A673 (cell line): ENCODE data around the gene PRR23E. TPM values are rescaled to one million over a fixed set of nuclear protein-coding genes. Genes with fewer than 3 reads are reported as not detected.

Experiments
- BruUV-seq: library from RNA; stranded (reverse); fragments of 400-500 nt; replicated peaks from 2 replicates; lab custom pipeline; 2021; lab: Mats Ljungman, UMichigan
- CTCF ChIA-PET: fragments of 300-600 bp; sonication (Branson Sonifier 250); formaldehyde crosslinking; loops from one replicate; lab custom pipeline; 2022; ENCODE audit warnings: antibody characterized with exemption; lab: Charles Lee
- POLR2A ChIA-PET: fragments of 300-600 bp; sonication (Branson Sonifier 250); formaldehyde crosslinking; loops from one replicate; lab custom pipeline; 2022; ENCODE audit warnings: antibody characterized with exemption; ENCODE audit not compliant: low non-redundant PET; lab: Charles Lee
- DNase-seq: peaks from one replicate; pipeline ENCODE4 v3.0.0-alpha.2; 2015; ENCODE audit warnings: low spot score
- H3K27ac ChIP-seq: fragments of 200-600 bp; sonication (generic); 2 replicates; pipeline ENCODE4 v1.5.1; 2016; ENCODE audit warnings: mixed run types, low read depth, mild to moderate bottlenecking, mixed read lengths, antibody characterized with exemption, low read length; ENCODE audit not compliant: poor library complexity, severe bottlenecking
- H3K27me3 ChIP-seq: fragments of 200-600 bp; sonication (generic); replicated peaks from 2 replicates; pipeline ENCODE4 v1.6.1; 2017; ENCODE audit warnings: mixed run types, low read depth, mild to moderate bottlenecking, mixed read lengths, antibody characterized with exemption, low read length; ENCODE audit not compliant: insufficient read depth, poor library complexity
- H3K36me3 ChIP-seq: fragments of 200-600 bp; sonication (generic); 2 replicates; pipeline ENCODE4 v1.6.1; 2016; ENCODE audit warnings: mixed run types, mild to moderate bottlenecking, mixed read lengths, antibody characterized with exemption, low read length; ENCODE audit not compliant: insufficient read depth, poor library complexity, severe bottlenecking
- H3K4me1 ChIP-seq: fragments of 200-600 bp; sonication (generic); 2 replicates; pipeline ENCODE4 v1.6.1; 2017; ENCODE audit warnings: mixed run types, mild to moderate bottlenecking, mixed read lengths, antibody characterized with exemption, low read length; ENCODE audit not compliant: insufficient read depth, poor library complexity, severe bottlenecking
- H3K4me3 ChIP-seq: fragments of 200-600 bp; sonication (generic); 2 replicates; pipeline ENCODE4 v1.5.1; 2016; ENCODE audit warnings: low read depth, mixed run types, mild to moderate bottlenecking, mixed read lengths, low read length; ENCODE audit not compliant: poor library complexity, severe bottlenecking
- H3K9me3 ChIP-seq: fragments of 200-600 bp; sonication (generic); 2 replicates; pipeline ENCODE4 v1.6.1; 2016; ENCODE audit warnings: mixed run types, low read depth, mild to moderate bottlenecking, mixed read lengths, antibody characterized with exemption, low read length; ENCODE audit not compliant: poor library complexity, severe bottlenecking
- EZH2 ChIP-seq: fragments of 200-600 bp; sonication (generic); IDR thresholded peaks from 2 replicates; pipeline ENCODE4 v1.6.1; 2017; ENCODE audit warnings: borderline replicate concordance, low read depth, mild to moderate bottlenecking, mixed read lengths, antibody characterized with exemption, low read length; ENCODE audit not compliant: poor library complexity, severe bottlenecking
- intact Hi-C: fragments of 100-400 bp; cut with micrococcal nuclease; formaldehyde crosslinking; loops from one replicate; pipeline ENCODE4 v1.10.0; 2022; ENCODE audit not compliant: unreplicated experiment
- total RNA-seq: library from RNA; stranded (reverse); gene quantifications from 2 replicates; pipeline ENCODE4 v1.2.3, GENCODE V29; 2021
- TF ChIP-seq, protein P1 (sequence below): fragments of 300-800, 200-600 bp; sonication (generic); conservative IDR thresholded peaks from 2 replicates; pipeline ENCODE4 v1.5.1; 2017; ENCODE audit warnings: low read depth, mild to moderate bottlenecking, antibody characterized with exemption, low read length, moderate library complexity, mixed read lengths

The PRR23E gene
- total RNA-seq, 1 experiment from 2014 or later, result not detected

DNA sequence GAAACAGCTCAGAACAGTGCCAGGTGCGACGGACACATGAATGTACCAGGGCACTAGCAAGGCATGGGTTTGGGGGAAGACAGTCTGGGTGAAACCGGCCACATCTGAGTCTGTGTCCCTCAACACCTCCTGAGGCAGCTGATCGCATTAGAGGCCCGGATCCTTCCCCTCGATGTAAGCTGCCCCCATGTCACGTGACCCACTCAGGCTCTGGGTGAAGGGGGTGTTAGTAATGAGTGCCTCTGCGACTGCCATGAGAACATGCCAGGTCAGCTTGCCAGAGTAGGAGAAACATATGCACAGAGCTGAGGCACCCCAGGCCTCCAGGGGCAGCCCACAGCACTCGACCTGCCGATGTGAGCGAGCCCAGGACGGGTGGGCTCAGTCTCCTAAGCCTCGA, 29.7 kb downstream of the PRR23E start:
- Histone ChIP-seq H3K4me3 (no peak overlapping the region), H3K9me3 (no peaks in the 10 kb centered on the region), H3K36me3 (no peaks in the 10 kb centered on the region), H3K27me3 (peaks cover 3% of the 10 kb centered on the region), H3K4me1 (no peaks in the 10 kb centered on the region), H3K27ac (no peak overlapping the region)
- ChIA-PET CTCF (no interaction called here), POLR2A (no interaction called here)
- no peak for TF ChIP-seq EZH2
- TF ChIP-seq, protein P1, sequence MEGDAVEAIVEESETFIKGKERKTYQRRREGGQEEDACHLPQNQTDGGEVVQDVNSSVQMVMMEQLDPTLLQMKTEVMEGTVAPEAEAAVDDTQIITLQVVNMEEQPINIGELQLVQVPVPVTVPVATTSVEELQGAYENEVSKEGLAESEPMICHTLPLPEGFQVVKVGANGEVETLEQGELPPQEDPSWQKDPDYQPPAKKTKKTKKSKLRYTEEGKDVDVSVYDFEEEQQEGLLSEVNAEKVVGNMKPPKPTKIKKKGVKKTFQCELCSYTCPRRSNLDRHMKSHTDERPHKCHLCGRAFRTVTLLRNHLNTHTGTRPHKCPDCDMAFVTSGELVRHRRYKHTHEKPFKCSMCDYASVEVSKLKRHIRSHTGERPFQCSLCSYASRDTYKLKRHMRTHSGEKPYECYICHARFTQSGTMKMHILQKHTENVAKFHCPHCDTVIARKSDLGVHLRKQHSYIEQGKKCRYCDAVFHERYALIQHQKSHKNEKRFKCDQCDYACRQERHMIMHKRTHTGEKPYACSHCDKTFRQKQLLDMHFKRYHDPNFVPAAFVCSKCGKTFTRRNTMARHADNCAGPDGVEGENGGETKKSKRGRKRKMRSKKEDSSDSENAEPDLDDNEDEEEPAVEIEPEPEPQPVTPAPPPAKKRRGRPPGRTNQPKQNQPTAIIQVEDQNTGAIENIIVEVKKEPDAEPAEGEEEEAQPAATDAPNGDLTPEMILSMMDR, result no peak
- intact Hi-C loops, result no loop called here
- BruUV-seq, result no TSS peak
- DNase-seq, result no peak

DNA sequence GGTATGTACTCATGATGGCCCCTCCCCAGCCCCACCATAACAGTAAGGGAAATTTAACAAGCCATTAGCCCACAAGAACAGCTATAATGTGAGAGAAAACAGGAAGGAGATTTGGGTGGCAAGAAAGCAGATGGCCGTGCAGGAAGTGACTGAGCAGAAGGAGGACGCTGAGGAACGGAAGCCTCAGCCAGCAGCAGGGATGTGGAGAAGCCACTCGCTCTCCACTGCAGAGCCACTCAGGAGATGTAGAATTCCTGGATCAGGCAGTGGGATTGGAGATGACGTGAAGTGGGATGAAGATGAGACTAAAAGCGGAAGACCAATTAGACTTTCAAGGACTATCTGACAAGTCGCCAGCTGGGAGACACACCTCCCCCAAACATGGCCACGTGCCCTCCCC, 31.2 kb downstream of the PRR23E start:
- H3K27ac ChIP-seq, result no peak overlapping the region
- no TSS peak for BruUV-seq
- no peak for TF ChIP-seq EZH2
- TF ChIP-seq, protein P1, result no peak
- H3K9me3 ChIP-seq, result no peaks in the 10 kb centered on the region
- POLR2A ChIA-PET, result no interaction called here
- H3K4me3 ChIP-seq, result no peak overlapping the region
- no peaks in the 10 kb centered on the region for H3K4me1 ChIP-seq
- CTCF ChIA-PET, result no interaction called here
- DNase-seq, result no peak
- no peaks in the 10 kb centered on the region for H3K36me3 ChIP-seq
- H3K27me3 ChIP-seq, result no peaks in the 10 kb centered on the region
- intact Hi-C loops, result no loop called here

GRCh38 chr3:127226457-127226856, 33.5 kb downstream of the PRR23E start:
- no peaks in the 10 kb centered on the region for H3K27me3 ChIP-seq
- ChIA-PET POLR2A (no interaction called here), CTCF (no interaction called here)
- no peak for DNase-seq
- no peaks in the 10 kb centered on the region for H3K36me3 ChIP-seq
- H3K27ac ChIP-seq, result no peak overlapping the region
- TF ChIP-seq EZH2, result no peak
- TF ChIP-seq, protein P1, result no peak
- intact Hi-C loops, result no loop called here
- no TSS peak for BruUV-seq
- no peaks in the 10 kb centered on the region for H3K9me3 ChIP-seq
- no peak overlapping the region for H3K4me3 ChIP-seq
- no peaks in the 10 kb centered on the region for H3K4me1 ChIP-seq
